HCT116 (cell line): ENCODE data around the gene NFX1. TPM values are rescaled to one million over a fixed set of nuclear protein-coding genes. Genes with fewer than 3 reads are reported as not detected.

ENCODE experiments used
- ATAC-seq: fragments of 200-7000 bp; cut with Tn5 transposase; 2 replicates; pipeline ENCODE4 v1.9.1; 2020; ENCODE audit warnings: mild to moderate bottlenecking, moderate library complexity
- BruUV-seq: library from RNA; stranded (reverse); fragments of 400-500 nt; replicated peaks from 2 replicates; lab custom pipeline; 2021; lab: Mats Ljungman, UMichigan
- CTCF ChIA-PET: fragments of 300-600 bp; sonication (Branson Sonifier 250); formaldehyde crosslinking; loops from one replicate; lab custom pipeline; 2021; ENCODE audit warnings: antibody characterized with exemption; lab: Charles Lee
- POLR2A ChIA-PET: fragments of 300-600, 350-600 bp; sonication (Branson Sonifier 250); formaldehyde crosslinking; loops from one replicate; lab custom pipeline; 2021; ENCODE audit warnings: antibody characterized with exemption; lab: Charles Lee
- RAD21 ChIA-PET, 2 experiments: fragments of 300-600 bp; sonication (Branson Sonifier 250); formaldehyde crosslinking; loops; one replicate each; lab custom pipeline; 2023; ENCODE audit warnings: low total read pairs in 2 of 2; ENCODE audit not compliant: uncharacterized antibody in 2 of 2, unreplicated experiment in 2 of 2, low non-redundant PET in 1 of 2; lab: Charles Lee
- DNase-seq: peaks from one replicate; pipeline ENCODE4 v3.0.0-alpha.2; 2010; ENCODE audit warnings: low read depth, low spot score
- H2AFZ ChIP-seq: fragments of 200-600 bp; shearing (Covaris generic), sonication (generic); 2 replicates; pipeline ENCODE4 v1.6.1; 2017; ENCODE audit warnings: low read depth, mixed run types, mixed read lengths, antibody characterized with exemption, low read length; ENCODE audit not compliant: poor library complexity, severe bottlenecking
- H3K27ac ChIP-seq: 2 replicates; pipeline ENCODE4 v1.5.1; 2012; ENCODE audit warnings: low read depth, low read length
- H3K27me3 ChIP-seq: fragments of 200-600 bp; sonication (generic); 2 replicates; pipeline ENCODE4 v1.6.1; 2016; ENCODE audit warnings: mixed run types, low read length, mixed read lengths; ENCODE audit not compliant: insufficient read depth
- H3K36me3 ChIP-seq, 2 experiments: fragments of 200-500 bp in 1 of 2; fragments of 200-600 bp in 1 of 2; sonication (Bioruptor generic) in 1 of 2; sonication (generic) in 1 of 2; 2 replicates each; pipeline versions ENCODE4 v1.5.1 to v1.6.1; 2014 to 2016; ENCODE audit warnings: low read length in 2 of 2, inconsistent platforms in 1 of 2, mixed read lengths in 1 of 2, mixed run types in 1 of 2; ENCODE audit not compliant: insufficient read depth in 2 of 2, control insufficient read depth in 1 of 2
- H3K4me1 ChIP-seq, 2 experiments: fragments of 200-600 bp in 1 of 2; sonication (generic) in 1 of 2; 2 replicates each; pipeline versions ENCODE4 v1.5.1 to v1.6.1; 2012 to 2017; ENCODE audit warnings: low read length in 2 of 2, inconsistent platforms in 1 of 2, mild to moderate bottlenecking in 1 of 2, mixed read lengths in 1 of 2, mixed run types in 1 of 2, moderate library complexity in 1 of 2; ENCODE audit not compliant: insufficient read depth in 2 of 2, control insufficient read depth in 1 of 2
- H3K4me2 ChIP-seq: fragments of 200-600 bp; sonication (generic); 2 replicates; pipeline ENCODE4 v1.6.1; 2017; ENCODE audit warnings: mixed run types, low read length, mixed read lengths
- H3K4me3 ChIP-seq, 2 experiments: fragments of 200-600 bp in 1 of 2; sonication (generic) in 1 of 2; replicated peaks in 1 of 2; 2 replicates each; pipeline ENCODE4 v1.5.1; 2011 to 2016; ENCODE audit warnings: low read length in 2 of 2, control low read depth in 1 of 2, low read depth in 1 of 2, mild to moderate bottlenecking in 1 of 2, mixed read lengths in 1 of 2, mixed run types in 1 of 2
- H3K79me2 ChIP-seq: fragments of 200-600 bp; sonication (generic); 2 replicates; pipeline ENCODE4 v1.6.1; 2017; ENCODE audit warnings: mild to moderate bottlenecking, mixed run types, low read length, moderate library complexity, mixed read lengths; ENCODE audit not compliant: insufficient read depth
- H3K9ac ChIP-seq: fragments of 200-600 bp; sonication (generic); 2 replicates; pipeline ENCODE4 v1.6.1; 2016; ENCODE audit warnings: low read length, mixed read lengths
- H3K9me2 ChIP-seq: fragments of 200-600 bp; sonication (generic), shearing (Covaris generic); 2 replicates; pipeline ENCODE4 v1.6.1; 2017; ENCODE audit warnings: mixed run types, mild to moderate bottlenecking, moderate library complexity; ENCODE audit not compliant: insufficient read depth
- H3K9me3 ChIP-seq, 2 experiments: fragments of 200-500 bp in 1 of 2; fragments of 200-600 bp in 1 of 2; sonication (Bioruptor generic) in 1 of 2; sonication (generic) in 1 of 2; 2 replicates each; pipeline ENCODE4 v1.6.1; 2014 to 2017; ENCODE audit warnings: low read length in 2 of 2, mixed read lengths in 2 of 2, inconsistent platforms in 1 of 2, low read depth in 1 of 2, mild to moderate bottlenecking in 1 of 2, mixed run types in 1 of 2, moderate library complexity in 1 of 2; ENCODE audit not compliant: control insufficient read depth in 1 of 2, insufficient read depth in 1 of 2
- H4K20me1 ChIP-seq: fragments of 200-600 bp; sonication (generic), shearing (Covaris generic); 2 replicates; pipeline ENCODE4 v1.6.1; 2017; ENCODE audit warnings: mixed run types, mild to moderate bottlenecking, moderate library complexity; ENCODE audit not compliant: insufficient read depth
- ATF3 ChIP-seq: IDR thresholded peaks from 2 replicates; pipeline ENCODE4 v1.6.1; 2012
- EZH2phosphoT487 ChIP-seq: fragments of 200-600 bp; IDR thresholded peaks from 2 replicates; pipeline ENCODE4 v1.6.1; 2018; ENCODE audit warnings: antibody characterized with exemption, borderline replicate concordance
- FOSL1 ChIP-seq: IDR thresholded peaks from 2 replicates; pipeline ENCODE4 v1.6.1; 2012; ENCODE audit warnings: low read depth
- POLR2A ChIP-seq: IDR thresholded peaks from 2 replicates; pipeline ENCODE4 v1.7.0; 2011; ENCODE audit warnings: borderline replicate concordance; ENCODE audit not compliant: insufficient read depth, insufficient read length; ENCODE audit errors: extremely low read depth
- SP1 ChIP-seq: IDR thresholded peaks from 2 replicates; pipeline ENCODE4 v1.6.1; 2012; ENCODE audit warnings: low read depth
- intact Hi-C: fragments of 100-400 bp; cut with micrococcal nuclease; formaldehyde crosslinking; loops from 2 replicates; pipeline ENCODE4 v1.10.0; 2022
- total RNA-seq: library from RNA; stranded (reverse); gene quantifications from one replicate; pipeline ENCODE4 v1.2.1, GENCODE V29; 2021; ENCODE audit not compliant: unreplicated experiment

Gene NFX1
- total RNA-seq, 1 experiment from 2014 or later: 31.7 TPM

DNA sequence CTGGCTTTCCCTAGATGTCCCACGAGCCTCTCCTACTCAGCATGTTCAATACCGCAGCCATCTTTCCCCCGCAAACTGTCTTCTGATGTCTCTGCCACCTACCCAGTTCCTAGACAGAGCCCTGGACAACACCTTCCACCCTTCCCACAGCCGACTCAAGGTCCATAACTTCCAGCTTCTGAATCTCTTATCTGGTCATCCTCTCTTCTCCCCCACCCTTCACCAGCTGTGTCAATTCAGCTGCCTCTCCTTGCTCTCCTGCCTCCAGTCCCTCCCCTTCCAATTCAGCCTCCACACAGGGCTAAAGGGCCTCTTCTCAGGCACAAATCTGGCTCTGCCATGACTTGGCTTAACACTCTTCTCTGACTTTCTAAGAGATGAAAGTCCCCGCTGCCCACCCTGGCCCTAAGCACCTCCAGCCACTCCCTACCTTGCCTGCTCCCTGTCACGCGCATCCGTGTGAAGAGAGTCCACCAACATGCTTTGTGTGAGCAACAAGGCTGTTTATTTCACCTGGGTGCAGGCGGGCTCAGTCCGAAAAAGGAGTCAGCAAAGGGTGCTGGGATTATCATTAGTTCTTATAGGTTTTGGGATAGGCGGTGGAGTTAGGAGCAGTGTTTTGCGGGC lies 86.9 kb downstream of the NFX1 start:
- Histone ChIP-seq H3K4me3 (no peak overlapping the region), H3K4me1 (peaks cover 11 to 27% of the 10 kb centered on the region in 2 experiments), H3K79me2 (no peaks in the 10 kb centered on the region), H3K9me3 (no peaks in the 10 kb centered on the region), H3K36me3 (no peaks in the 10 kb centered on the region), H3K4me2 (no peak overlapping the region), H2AFZ (no peak overlapping the region), H4K20me1 (no peaks in the 10 kb centered on the region), H3K9me2 (no peaks in the 10 kb centered on the region), H3K27ac (no peak overlapping the region), H3K9ac (no peak overlapping the region), H3K27me3 (no peaks in the 10 kb centered on the region)
- no TSS peak for BruUV-seq
- ChIA-PET POLR2A (no interaction called here), RAD21 (no interaction called here), CTCF (no interaction called here)
- DNase-seq: no peak
- intact Hi-C loops: no loop called here
- TF ChIP-seq ATF3 (no peak), POLR2A (no peak), FOSL1 (no peak), EZH2phosphoT487 (no peak)
- no peak for ATAC-seq

GRCh38 chr9:33378121-33378795 lies 87.9 kb downstream of the NFX1 start:
- H3K9ac ChIP-seq: no peak overlapping the region
- peaks cover 14 to 31% of the 10 kb centered on the region in 2 experiments for H3K4me1 ChIP-seq
- intact Hi-C loops: no loop called here
- ChIA-PET RAD21 (no interaction called here), CTCF (no interaction called here)
- no peak for DNase-seq
- no peak for ATAC-seq
- H3K4me2 ChIP-seq: no peak overlapping the region
- H3K79me2 ChIP-seq: no peaks in the 10 kb centered on the region
- no peaks in the 10 kb centered on the region for H3K9me3 ChIP-seq
- H4K20me1 ChIP-seq: no peaks in the 10 kb centered on the region
- H3K4me3 ChIP-seq: no peak overlapping the region
- TF ChIP-seq SP1: no peak
- TF ChIP-seq, all 23 proteins: peak for 0
- H3K27ac ChIP-seq: no peak overlapping the region
- no peaks in the 10 kb centered on the region for H3K36me3 ChIP-seq
- no peaks in the 10 kb centered on the region for H3K27me3 ChIP-seq
- BruUV-seq: no TSS peak
- H3K9me2 ChIP-seq: no peaks in the 10 kb centered on the region
- H2AFZ ChIP-seq: no peak overlapping the region
- POLR2A ChIA-PET: no interaction called here
